GM12891 (cell line): ENCODE measurements around the gene PCDHGA12.

Experiments
- POLR2A ChIP-seq: IDR thresholded peaks from 2 replicates; pipeline ENCODE4 v1.6.1; 2011; ENCODE audit warnings: low read depth, low read length, control low read depth
- POLR2AphosphoS5 ChIP-seq: IDR thresholded peaks from 2 replicates; pipeline ENCODE4 v1.6.1; 2011; ENCODE audit warnings: low read depth, low read length, control low read depth
- SPI1 ChIP-seq: IDR thresholded peaks from 2 replicates; pipeline ENCODE4 v1.6.1; 2011; ENCODE audit warnings: low read depth, low read length, control low read depth
- TAF1 ChIP-seq: IDR thresholded peaks from 2 replicates; pipeline ENCODE4 v1.6.1; 2011; ENCODE audit warnings: low read depth, low read length, control low read depth

DNA sequence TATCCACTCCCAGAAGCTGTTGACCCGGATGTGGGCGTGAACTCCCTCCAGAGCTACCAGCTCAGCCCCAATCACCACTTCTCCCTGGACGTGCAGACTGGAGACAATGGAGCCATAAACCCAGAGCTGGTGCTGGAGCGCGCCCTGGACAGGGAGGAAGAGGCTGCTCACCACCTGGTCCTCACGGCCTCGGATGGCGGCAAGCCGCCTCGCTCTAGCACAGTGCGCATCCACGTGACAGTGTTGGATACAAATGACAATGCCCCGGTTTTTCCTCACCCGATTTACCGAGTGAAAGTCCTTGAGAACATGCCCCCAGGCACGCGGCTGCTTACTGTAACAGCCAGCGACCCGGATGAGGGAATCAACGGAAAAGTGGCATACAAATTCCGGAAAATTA, 37.0 kb upstream of the PCDHGA12 start:
- TF ChIP-seq POLR2AphosphoS5: no peak
- TF ChIP-seq POLR2A: no peak
- no peak for TF ChIP-seq TAF1
- no peak for TF ChIP-seq SPI1
